ENCODE measurements around the gene SLC43A2.

DNA sequence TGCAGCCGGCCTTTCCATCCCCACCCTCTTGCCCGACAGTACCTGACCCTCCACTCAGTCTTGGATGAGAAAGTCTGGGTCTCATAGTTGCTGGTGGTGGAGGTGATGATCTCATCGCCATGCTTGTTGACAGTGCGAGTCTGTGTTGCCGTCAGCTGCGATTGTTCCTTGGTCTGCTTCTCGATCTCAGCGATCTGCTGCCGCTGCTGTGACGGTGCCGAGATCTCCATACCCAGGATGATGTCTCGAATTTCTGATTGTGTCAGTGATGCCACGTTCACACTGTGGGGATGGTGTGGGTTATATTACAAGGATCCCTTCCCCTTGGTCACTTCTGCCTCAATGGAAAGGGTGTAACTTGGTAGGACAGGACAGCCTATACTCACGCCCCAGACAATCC, 25.1 kb upstream of the SLC43A2 start:
- TF ChIP-seq CTCF (IDR thresholded peaks at IDR 0.05), result no peak
- TF ChIP-seq POLR2AphosphoS5 (IDR thresholded peaks at IDR 0.05), result no peak
- no peak for TF ChIP-seq POLR2A (IDR thresholded peaks at IDR 0.05)
- no peak for TF ChIP-seq EP300 (IDR thresholded peaks at IDR 0.05)

All from sigmoid colon (tissue), 4 donors.